ENCODE data around the gene CNR2.

DNA sequence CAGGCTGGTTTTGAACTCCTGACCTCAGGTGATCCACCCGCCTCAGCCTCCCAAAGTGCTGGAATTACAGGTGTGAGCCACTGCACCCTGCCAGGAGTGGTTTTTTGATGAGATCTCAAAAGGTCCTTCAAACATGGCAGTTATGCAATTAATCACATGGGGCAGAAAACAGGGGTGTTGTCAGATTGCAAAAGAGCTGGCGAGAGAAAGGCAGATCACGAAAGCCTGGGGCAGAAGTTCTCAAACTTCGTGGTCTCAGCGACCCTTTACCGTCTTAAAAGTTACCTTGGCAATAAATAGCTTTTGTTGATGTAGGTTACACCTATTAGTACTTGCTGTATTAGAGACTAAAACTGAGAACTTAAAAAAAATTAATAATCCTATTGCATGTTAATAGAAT is 16.1 kb downstream of the CNR2 start:
- TF ChIP-seq, protein P1, sequence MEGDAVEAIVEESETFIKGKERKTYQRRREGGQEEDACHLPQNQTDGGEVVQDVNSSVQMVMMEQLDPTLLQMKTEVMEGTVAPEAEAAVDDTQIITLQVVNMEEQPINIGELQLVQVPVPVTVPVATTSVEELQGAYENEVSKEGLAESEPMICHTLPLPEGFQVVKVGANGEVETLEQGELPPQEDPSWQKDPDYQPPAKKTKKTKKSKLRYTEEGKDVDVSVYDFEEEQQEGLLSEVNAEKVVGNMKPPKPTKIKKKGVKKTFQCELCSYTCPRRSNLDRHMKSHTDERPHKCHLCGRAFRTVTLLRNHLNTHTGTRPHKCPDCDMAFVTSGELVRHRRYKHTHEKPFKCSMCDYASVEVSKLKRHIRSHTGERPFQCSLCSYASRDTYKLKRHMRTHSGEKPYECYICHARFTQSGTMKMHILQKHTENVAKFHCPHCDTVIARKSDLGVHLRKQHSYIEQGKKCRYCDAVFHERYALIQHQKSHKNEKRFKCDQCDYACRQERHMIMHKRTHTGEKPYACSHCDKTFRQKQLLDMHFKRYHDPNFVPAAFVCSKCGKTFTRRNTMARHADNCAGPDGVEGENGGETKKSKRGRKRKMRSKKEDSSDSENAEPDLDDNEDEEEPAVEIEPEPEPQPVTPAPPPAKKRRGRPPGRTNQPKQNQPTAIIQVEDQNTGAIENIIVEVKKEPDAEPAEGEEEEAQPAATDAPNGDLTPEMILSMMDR (IDR thresholded peaks at IDR 0.05), result no peak
- no peak for TF ChIP-seq POLR2A (IDR thresholded peaks at IDR 0.05)
